HG02885 (cell line): ENCODE data around the gene PLA2G2F.

Experiments used
- ATAC-seq: cut with Tn5 transposase; IDR thresholded peaks from one replicate; pipeline ENCODE4 v1.9.1; 2021; ENCODE audit warnings: mild to moderate bottlenecking; ENCODE audit not compliant: unreplicated experiment, poor library complexity

PLA2G2F gene

DNA sequence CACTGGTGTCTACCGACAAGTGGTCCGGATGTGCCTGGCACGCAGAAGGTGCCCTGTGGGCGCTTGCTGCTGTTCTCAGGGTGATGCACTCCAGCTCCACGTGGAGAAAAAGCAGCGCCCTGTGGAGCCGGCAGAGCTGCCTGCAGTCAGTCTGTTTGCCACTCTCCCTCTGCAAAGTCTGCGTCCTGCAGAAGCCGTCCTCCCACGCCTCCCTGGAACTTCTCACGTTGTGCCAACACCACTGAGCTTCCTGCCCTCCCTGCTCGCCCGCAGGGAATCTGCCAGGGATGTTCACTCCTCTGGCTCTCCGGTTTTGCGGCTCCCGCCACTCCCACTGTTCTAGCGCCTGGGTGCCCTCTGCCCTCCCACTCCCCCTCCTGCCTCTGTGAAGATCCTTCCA is 26.9 kb downstream of the PLA2G2F start:
- no peak for ATAC-seq

DNA sequence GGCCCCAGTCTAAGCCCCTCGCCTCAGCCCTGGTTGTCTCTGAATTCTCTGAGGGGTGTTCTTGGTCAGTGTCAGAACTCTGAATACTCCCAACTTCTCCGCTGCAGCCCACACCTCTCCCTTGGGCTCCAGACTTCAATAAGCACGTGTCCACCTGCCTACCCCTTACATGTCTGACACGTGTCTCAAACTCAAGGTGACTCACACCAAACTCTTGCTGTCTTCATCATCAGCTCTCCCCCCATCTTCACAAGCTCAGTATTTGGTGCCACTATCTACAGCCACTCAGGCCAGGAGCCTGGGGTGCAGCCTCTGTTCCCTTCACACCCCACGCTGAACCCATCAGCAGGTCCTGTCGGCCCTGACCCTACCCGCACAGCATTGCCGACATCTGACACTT is 28.0 kb downstream of the PLA2G2F start:
- ATAC-seq: no peak

DNA sequence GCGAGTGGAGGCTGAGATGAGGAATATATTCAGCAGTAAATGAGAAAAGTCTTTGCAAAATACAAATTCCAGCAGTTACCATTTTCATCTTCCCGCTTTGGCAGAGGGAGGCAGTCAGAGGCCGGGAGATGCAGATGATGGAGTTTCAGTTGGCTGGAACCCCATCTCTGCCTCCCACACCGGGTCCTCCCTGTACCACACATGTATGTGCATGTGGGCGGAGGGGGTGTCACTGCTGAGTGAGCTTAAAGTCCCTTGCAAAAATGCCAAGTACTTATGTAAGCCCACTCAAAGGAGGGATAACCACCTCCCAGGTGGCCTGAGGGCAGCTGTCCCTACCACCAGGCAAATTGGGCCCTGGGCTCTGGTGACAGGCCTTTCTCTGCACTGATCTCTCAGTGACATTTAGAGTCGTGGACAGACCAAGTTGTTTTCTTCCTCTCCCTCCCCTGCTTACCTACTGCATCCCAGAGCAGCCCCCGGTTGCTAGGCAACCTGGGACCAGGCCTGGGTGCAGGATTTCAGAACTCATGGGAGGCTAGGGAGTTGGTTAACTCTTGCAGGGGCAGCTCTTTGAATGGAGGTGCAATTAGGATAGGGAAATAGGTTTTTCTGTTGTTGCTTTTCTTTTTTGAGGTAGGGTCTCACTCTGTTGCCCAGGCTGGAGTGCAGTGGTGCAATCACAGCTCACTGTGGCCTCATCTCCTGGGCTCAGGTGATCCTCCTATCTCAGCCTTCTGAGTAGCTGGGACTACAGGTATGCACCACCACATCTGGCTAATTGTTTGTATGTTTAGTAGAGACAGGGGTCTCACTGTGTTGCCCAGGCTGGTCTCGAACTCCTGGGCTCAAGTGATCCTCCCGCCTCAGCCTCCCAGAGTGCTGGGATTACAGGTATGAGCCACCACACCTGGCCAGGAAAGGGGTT is 29.7 kb downstream of the PLA2G2F start:
- no peak for ATAC-seq

DNA sequence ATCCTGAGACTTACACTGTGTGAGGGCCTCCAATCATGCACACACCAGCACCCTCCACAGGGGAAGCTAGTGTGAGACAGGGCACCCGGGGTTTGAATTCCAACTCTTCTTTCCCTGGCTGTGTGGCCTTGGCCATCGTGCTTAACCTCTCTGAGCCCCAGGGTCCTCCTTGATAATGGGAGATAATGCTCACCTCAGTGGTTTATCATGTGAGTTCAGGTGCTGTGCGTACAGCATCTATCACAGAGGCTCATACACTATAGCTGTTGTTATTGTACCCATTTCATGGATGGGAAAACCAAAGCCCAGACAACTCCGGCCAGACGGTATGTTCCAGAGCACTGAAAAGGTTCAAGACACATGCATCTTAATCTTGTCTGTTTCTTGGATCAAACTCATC is 30.8 kb downstream of the PLA2G2F start:
- ATAC-seq: no peak

DNA sequence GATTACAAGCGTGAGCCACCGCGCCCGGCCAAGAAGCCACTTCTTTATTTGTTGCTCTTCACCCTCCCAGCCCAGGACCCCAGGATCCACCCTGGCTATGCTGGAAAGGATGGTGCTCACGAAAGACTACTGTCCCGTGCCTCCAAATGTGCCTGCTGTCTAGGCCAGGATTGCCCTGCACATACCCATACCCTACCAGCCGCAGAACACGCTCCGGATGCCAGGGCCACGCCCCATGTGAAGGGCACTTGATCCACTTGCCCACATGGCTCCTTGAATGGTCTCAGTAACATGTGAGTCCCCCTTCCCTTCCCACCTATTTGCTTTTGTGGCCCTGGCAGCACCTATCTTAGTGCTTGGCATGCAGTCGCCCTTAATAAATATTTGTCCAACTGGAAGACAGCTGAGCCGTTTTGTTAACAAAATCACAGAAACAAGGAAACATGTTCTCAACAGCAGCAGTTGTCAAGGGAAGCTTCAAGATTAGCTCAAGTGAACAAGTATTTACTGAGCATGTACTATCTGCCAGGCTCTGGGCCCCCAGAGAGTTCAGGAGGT is 33.0 kb downstream of the PLA2G2F start:
- no peak for ATAC-seq

DNA sequence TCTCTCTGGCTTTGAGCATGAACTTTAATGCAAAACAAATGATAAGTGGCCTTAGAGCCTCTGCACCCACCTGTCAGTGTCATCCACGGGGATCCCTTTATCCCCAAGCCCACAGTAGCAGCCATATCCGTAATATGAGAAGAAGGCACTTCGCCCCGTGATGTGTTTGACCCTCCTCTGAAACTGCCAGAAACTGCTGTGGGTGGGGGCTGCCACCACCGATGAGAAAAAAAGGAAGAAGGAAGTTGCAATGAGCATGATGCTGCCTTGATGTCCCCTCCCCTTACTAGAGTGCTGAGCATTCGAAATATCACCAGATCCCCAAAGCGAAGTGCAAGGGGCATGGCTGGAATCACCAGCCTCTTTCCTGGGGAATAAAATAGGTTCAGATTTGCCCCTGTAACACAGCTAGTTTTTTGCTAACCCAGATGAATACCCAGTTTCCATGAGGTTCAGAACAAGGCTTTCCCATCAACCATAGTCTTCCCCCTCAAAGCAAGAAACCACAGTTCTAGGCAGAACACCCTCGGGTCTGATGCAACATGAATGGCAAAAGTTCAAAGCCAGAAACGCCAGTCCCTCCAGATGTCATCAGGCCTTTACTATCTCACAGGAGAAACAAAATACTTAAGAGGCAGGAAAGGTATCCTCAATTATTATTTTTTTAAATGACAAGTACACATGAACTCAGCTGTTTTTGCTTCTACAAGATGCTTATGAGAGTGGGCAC is 36.0 kb downstream of the PLA2G2F start:
- no peak for ATAC-seq

DNA sequence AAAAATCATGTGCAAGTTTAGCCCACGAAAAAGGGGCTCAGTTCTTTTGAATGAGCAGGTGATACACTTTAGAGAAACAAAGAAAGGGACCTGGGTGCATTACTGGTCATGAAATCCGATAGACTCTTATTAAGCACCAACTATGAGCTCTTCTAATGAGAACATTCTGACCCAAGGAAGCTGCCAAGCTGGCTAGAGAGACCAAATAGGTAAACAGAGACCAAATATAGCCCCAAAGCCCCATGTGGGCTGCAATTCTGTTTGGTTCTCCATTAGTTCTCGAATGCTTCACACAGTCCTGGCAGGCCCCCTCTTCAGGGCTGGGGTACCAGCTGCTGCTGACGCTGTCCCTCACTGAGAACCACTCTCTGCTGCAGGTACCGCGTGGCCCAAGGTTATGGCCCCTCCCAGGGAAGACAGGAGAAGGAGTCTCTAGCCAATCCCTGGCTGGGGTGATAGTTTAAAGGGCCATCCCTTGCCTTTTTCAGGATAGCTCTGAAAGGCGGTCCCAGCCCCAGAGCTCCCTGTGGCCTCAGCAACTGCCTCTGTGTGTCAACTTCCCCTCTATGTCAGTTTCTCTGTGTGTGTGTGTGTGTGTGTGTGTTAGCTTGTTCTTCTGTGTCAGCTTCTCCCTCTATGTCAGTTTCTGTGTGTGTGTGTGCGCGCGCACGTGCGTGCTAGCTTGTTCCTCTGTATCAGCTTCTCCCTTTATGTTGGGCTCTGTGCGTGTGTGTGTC is 39.7 kb downstream of the PLA2G2F start:
- no peak for ATAC-seq

DNA sequence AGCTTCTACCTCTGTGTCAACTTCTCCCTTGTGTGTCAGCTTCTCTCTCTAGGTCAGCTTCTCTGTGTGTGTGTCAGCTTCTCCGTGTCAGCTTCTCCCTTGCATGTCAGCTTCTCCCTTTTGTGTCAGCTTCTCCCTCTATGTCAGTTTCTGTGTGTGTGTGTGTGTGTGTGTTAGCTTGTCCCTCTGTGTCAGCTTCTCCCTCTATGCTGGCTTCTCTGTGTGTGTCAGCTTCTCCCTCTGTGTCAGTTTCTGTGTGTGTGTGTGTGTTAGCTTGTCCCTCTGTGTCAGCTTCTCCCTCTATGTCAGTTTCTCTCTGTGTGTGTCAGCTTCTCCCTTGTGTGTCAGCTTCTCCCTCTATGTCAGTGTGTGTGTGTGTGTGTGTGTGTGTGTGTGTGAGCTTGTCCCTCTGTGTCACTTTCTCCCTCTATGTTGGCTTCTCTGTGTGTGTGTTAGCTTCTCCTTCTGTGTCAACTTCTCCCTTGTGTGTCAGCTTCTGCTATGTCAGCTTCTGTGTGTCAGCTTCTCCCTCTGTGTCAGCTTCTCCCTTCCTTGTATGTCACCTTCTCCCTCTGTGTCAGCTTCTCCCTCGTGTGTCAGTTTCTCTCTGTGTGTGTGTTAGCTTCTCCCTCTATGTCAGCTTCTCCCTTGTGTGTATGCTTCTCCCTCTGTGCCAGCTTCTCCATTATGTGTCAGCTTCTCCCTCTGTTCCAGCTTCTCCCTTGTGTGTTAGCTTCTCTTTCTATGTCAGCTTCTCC is 40.4 kb downstream of the PLA2G2F start:
- no peak for ATAC-seq

DNA sequence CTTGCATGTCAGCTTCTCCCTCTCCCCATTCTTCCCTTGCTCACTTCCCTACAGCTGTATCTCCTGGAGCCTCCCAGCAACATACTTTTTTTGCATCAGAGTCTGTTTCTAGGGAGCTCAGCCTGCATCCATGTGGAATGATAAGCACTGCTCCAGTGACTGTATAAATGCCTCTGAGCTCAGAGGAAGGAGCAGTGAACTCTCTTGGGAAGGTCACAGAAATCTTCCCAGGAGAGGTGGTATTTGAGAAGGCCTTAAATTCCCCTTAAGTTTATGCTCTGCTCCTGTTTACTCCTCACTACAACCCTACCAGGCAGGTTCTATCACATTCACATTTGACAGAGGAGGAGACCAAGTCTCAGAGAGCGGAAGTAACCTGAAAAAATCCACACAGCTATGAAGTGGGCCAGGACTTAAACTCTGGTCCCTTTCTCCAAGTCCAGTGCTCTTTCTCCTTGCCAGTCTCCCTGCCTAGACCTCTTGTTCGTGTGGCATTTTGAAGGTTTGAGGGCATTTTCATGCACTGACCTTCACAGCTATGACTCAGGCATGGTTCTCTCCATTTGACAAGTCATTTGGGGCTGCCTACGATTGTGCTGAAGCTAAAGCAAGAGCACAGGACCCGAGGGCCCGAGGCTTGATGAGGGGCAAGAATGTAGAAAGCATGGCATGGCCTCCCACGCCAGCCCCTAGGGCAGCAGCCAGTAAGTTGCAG is 41.2 kb downstream of the PLA2G2F start:
- no peak for ATAC-seq

DNA sequence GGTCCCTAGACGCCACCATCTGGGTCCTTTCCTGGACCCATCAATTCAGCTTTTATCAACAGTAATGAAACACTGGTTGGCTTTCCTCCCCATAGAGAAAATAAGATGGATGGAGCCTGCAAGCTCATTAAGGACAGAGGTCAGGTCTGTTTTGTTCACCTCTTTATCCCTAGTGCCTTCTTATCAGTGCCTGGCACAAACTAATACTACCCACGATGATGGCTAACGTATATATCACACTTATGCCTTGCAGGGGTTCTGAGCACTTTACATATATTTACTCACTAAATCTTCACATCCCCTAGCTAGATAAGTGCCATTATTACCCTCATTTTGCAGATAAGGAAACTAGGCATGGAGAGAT is 41.7 kb downstream of the PLA2G2F start:
- ATAC-seq: no peak

DNA sequence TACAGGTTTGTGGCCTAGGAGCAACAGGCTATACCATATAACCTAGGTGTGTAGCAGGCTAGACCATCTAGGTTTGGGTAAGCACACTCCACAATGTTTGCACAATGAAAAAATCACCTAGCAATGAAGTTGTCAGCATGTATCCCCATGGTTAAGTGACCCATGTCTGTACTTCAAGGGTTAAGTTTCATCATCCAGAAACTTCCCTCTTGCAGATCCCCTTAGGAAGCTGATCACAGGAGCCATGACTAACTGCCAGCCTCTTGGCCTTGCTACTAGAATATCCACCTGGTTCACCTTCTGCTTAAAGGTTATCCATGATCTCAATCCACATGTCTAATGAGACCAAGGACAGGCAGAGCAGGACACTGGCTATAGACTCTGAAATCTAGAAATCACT is 43.3 kb downstream of the PLA2G2F start:
- no peak for ATAC-seq

DNA sequence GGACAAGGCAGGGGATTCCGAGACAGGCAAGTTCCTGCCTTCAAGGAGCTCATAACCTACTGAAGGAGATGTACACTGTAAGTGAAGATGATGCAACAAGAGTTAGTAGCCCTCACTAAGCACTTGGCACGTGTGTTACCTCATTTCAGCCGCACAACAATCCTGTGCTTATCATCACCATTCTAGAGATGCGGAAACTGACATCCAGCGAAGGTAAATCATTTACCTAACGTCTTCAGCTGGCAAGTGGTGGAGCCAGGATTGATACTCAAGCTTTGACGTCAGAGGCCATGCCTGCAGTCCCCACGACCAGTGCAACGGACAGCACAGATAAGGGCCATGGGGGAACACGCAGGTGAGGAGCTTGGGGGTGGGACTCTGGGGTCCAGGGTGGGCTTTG is 43.9 kb downstream of the PLA2G2F start:
- no peak for ATAC-seq

DNA sequence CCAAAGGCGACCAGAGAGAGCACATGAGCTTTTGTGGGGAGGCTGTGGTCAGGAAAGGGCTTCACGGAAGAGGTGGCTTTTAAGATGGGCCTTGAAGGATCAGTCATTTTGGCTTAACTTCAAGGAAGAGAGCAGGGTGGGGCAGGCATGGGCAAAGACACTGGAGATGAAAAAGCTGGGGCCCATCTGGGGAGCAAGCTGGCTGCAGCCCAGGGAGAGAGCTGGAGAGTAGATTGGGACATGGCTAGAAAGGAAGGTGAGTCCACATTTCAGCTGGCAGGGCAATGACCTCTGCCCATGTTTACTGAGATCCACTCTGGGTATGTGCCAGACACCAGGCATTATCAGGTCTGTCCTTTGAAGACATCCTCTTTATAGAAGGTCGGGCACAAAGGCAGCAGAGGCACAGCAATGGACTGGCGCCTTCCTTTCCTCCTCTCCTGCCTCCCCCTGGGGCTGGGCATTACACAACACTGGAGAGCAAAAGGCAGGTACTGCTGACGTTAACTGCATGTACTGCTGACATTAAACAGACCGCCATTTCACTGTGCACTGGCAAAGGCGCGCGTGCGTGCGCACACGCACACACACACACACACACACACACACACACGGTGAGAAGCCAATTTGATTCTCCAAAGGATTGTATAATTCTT is 44.6 kb downstream of the PLA2G2F start:
- ATAC-seq: no peak

DNA sequence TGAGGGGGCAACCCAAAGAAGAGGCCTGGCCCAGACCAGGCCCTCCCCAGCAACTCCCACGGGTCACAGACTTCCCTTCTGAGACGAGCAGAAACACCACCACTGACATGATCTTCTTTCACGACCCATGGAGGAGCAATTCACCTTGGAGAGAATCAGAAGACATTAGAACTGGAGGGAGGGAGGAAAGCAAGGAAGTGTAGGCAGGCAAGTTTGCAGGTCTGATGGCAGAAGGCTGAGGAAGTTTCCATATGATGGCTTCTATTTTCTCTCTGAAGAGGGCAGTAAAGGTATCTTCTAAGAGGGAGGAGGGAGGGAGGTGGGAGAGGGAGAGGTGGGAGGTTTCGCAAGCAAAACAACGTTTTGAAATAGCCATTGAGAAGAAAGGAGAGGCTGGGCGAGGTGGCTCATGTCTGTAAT is 45.4 kb downstream of the PLA2G2F start:
- no peak for ATAC-seq

DNA sequence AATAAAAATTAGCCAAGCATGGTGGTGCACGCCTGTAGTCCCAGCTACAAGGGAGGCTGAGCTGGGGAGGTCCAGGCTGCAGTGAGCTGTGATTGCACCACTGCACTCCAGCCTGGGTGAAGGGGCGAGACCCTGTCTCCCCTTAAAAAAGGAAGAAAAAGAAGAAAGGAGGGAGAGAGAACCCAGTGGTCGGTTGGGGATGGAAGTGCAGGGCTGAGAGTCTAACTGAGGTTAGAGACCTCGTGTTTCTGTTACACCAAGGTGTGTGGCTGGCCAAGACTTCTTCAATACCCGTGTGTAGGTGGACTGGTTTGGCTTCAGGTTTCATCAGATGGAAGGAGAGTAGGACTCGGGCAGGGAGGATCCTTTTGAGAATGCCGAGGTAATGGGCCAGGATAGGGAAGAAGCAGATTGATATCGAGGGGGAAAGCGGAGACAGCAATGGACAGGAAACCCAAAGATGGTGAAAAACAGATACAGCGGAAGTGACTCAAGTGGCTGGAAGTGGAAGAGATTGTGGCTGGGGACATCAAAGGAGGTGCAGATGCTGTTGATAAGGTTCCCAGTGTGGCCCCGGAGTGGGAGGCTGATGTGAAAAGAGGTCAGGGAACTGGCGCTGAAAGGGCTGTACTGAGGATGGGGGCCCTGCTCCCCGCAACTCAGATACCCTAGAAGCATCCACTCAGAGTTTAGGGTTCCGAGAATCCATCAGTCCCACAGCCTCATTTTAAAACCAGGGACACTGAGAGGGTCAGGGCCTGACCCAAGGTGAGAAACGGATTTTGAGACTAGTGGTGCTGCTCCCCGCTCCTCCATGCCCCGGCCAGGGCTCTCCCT is 46.1 kb downstream of the PLA2G2F start:
- no peak for ATAC-seq

DNA sequence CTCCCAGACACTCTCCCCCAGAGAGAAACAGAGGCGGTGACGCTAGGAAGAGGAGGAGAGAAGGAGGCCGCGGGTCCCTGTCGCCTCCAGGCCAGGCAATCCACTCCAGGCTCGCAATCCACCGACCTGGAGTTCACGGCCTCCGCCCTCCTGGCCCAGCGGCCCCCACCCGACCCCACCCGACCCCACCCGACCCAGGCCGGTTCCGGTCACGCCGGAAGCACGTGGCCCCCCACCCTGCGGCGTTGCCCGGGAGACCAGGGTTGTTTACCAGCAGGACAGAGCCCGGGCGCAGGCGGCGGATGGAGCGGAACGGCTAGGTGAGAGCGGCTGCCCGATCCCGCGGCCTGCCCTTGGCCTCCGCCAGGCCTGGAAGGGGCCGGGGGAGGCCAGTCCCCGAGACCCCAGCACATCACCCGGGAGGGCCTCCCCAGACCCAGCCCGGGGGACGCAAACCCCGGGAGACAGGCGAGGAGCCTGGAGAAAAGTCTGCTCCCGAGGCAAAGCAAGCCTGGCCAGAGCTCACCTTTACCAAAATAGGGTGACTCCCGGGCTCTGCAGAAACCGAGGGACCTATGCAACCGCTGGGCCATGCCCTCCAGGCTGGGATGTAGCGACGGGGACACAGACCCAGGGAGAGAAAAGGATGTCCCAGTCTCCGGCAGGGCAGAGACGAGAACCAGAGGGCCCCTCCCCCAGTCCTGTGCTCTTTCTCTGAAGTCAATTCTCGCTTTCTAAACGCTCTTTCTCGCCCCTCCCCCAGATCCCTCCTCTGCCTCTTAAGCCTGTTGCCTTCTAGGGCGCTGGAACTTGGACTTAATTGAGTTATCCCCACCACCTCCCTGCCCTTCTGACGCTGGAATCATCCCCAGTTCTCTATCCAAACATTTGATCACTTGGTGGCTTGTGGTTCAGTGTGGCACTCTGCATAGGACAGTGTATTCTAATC is 47.0 kb downstream of the PLA2G2F start, which contains the start of the genes PLA2G2C and UBXN10:
Gene PLA2G2C, minus strand, starts transcription at position 685 of the 949 bp plus-strand sequence. CDS start 9,155 bp downstream, outside the sequence.
Gene UBXN10, plus strand, starts transcription at position 263 of the 949 bp plus-strand sequence. CDS start 4,466 bp downstream, outside the sequence.
- ATAC-seq: no peak
